OCI-LY7 (cell line): ENCODE results near the gene KLHDC8B.
"Not testable (repeated sequence)": the region's sequence is repeated elsewhere in the genome, so short reads cannot be mapped to it uniquely, and the experiment has no call there.

ENCODE experiments used
- CTCF ChIP-seq: fragments of 200-600 bp; sonication (generic); conservative IDR thresholded peaks from 2 replicates; pipeline ENCODE4 v1.5.1; 2014; ENCODE audit warnings: mild to moderate bottlenecking, antibody characterized with exemption, low read length, moderate library complexity, mixed read lengths
- EZH2phosphoT487 ChIP-seq: fragments of 200-600 bp; sonication (generic); IDR thresholded peaks from 2 replicates; pipeline ENCODE4 v1.6.1; 2018; ENCODE audit warnings: low read depth, borderline replicate concordance, mild to moderate bottlenecking, mixed run types, antibody characterized with exemption, low read length, moderate library complexity, mixed read lengths

DNA sequence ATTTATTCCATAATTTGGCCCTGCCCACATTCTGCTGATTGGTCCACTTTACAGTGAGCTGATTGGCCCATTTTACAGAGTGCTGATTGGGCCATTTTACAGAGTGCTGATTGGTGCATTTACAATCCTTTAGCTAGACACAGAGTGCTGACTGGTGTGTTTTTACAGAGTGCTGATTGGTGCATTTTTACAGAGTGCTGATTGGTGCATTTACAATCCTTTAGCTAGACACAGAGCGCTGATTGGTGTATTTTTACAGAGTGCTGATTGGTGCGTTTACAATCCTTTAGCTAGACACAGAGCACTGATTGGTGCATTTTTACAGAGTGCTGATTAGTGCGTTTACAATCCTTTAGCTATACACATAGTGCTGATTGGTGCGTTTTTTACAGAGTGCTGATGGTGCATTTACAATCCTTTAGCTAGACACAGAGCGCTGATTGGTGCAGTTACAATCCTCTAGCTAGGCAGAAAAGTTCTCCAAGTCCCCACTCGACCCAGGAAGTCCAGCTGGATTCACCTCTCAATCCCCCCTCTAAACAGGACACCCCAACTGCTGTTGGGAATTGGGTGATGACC, 49.7 kb downstream of the KLHDC8B start:
- TF ChIP-seq CTCF, EZH2phosphoT487: not testable (repeated sequence)
